Spleen (tissue), 11 donors: Measurements from ENCODE around the gene C1QTNF9. TPM values are rescaled to one million over a fixed set of nuclear protein-coding genes. Genes with fewer than 3 reads are reported as not detected.
"Not testable (repeated sequence)": the region's sequence is repeated elsewhere in the genome, so short reads cannot be mapped to it uniquely, and the experiment has no call there.

ENCODE experiments used
- DNase-seq: peaks from one replicate; pipeline ENCODE4 v3.0.0-alpha.2; 2020
- H3K27ac ChIP-seq, 8 donors: fragments of 200-600 bp; sonication (generic) in 7 of 8; 1 replicate in 4 of 8; 2 replicates in 4 of 8; pipeline versions ENCODE4 v1.5.0 to v1.8.0; 2016 to 2021; ENCODE audit warnings: inconsistent platforms in 4 of 8, mild to moderate bottlenecking in 4 of 8, moderate library complexity in 1 of 8
- H3K27me3 ChIP-seq, 7 donors: fragments of 200-600 bp; sonication (generic) in 6 of 7; replicated peaks in 1 of 7; 1 replicate in 4 of 7; 2 replicates in 3 of 7; pipeline versions ENCODE4 v1.5.0 to v1.8.0; 2016 to 2021; ENCODE audit warnings: inconsistent platforms in 3 of 7, mild to moderate bottlenecking in 1 of 7
- H3K36me3 ChIP-seq, 6 donors: fragments of 200-600 bp; sonication (generic) in 5 of 6; 1 replicate in 4 of 6; 2 replicates in 2 of 6; pipeline versions ENCODE4 v1.5.0 to v1.8.0; 2016 to 2021; ENCODE audit warnings: inconsistent platforms in 2 of 6
- H3K4me1 ChIP-seq, 6 donors: fragments of 200-600 bp; sonication (generic) in 5 of 6; 1 replicate in 3 of 6; 2 replicates in 3 of 6; pipeline versions ENCODE4 v1.5.0 to v1.8.0; 2016 to 2021; ENCODE audit warnings: inconsistent platforms in 3 of 6
- H3K4me3 ChIP-seq, 8 donors: fragments of 200-600 bp; sonication (generic) in 7 of 8; 1 replicate in 4 of 8; 2 replicates in 4 of 8; pipeline versions ENCODE4 v1.5.0 to v1.8.0; 2016 to 2021; ENCODE audit warnings: inconsistent platforms in 4 of 8, mild to moderate bottlenecking in 4 of 8, moderate library complexity in 2 of 8
- H3K9me3 ChIP-seq, 8 donors: fragments of 200-600 bp; sonication (generic) in 7 of 8; 1 replicate in 4 of 8; 2 replicates in 4 of 8; pipeline versions ENCODE4 v1.5.0 to v1.8.0; 2016 to 2021; ENCODE audit warnings: inconsistent platforms in 4 of 8
- CTCF ChIP-seq, 11 experiments: fragments of 200-600 bp in 7 of 11; fragments of 450-650 bp in 4 of 11; sonication (generic) in 4 of 11; IDR thresholded peaks in 8 of 11; conservative IDR thresholded peaks in 3 of 11; 1 replicate in 7 of 11; 2 replicates in 4 of 11; pipeline versions ENCODE4 v1.4.0 to v1.8.0; 2016 to 2021; ENCODE audit warnings: antibody characterized with exemption in 11 of 11, inconsistent platforms in 4 of 11, mild to moderate bottlenecking in 1 of 11
- POLR2A ChIP-seq, 3 donors: fragments of 450-650 bp; IDR thresholded peaks; one replicate each; pipeline ENCODE4 v1.5.1; 2017; ENCODE audit warnings: antibody characterized with exemption in 3 of 3, mild to moderate bottlenecking in 1 of 3
- POLR2AphosphoS5 ChIP-seq, 3 donors: sonication (generic); formaldehyde crosslinking; IDR thresholded peaks; one replicate each; pipeline ENCODE4 v1.5.1; 2017; ENCODE audit warnings: antibody characterized with exemption in 3 of 3
- WGBS, 5 donors: extraction: QIAGEN DNeasy Blood & Tissue Kit in 3 of 5; methylation state at CpG; one replicate each; pipeline versions ENCODE4 v1.1.5 to v1.1.7; 2013 to 2018; 5-methylcytosine and 5-hydroxymethylcytosine counted together
- intact Hi-C: fragments of 100-400 bp; cut with DNase I; formaldehyde crosslinking; loops from one replicate; pipeline ENCODE4 v1.15.0; 2023; ENCODE audit warnings: low total_unique reads
- polyA plus RNA-seq, 3 donors: library from polyadenylated mRNA; stranded (reverse); fragments of 200-250 nt; gene quantifications; one replicate each; pipeline ENCODE4 v1.2.1, GENCODE V29; 2013
- total RNA-seq, 7 donors: library from RNA; depleted of rRNA in 3 of 7; stranded (reverse); fragments of >200 nt in 3 of 7; fragmentation: NEBNext Ultra II Directional in 4 of 7; extraction: Animal tissue kit (Norgen Biotek cat#: 25700) in 4 of 7; gene quantifications; one replicate each; pipeline versions ENCODE4 v1.1.0 to v1.2.1, GENCODE V29; 2016 to 2021
- donor health status: healthy with polysubstance abuse.
- donor health status: DM: no; HTN: no; CAD: no; lungs with moderate emphysema.
- donor health status: DM: no; HTN: no; CAD: no.
- donor health status: Bipolar disorder and iron deficiency.
- donor health status: healthy.
- donor health status: DM: no; HTN: no; CAD: no.
- donor health status: DM: yes; HTN: yes; CAD: no.

Gene C1QTNF9
- total and polyA plus RNA-seq, 10 donors, result 0.15 to 0.72 (median 0.35) TPM; not detected in 5

DNA sequence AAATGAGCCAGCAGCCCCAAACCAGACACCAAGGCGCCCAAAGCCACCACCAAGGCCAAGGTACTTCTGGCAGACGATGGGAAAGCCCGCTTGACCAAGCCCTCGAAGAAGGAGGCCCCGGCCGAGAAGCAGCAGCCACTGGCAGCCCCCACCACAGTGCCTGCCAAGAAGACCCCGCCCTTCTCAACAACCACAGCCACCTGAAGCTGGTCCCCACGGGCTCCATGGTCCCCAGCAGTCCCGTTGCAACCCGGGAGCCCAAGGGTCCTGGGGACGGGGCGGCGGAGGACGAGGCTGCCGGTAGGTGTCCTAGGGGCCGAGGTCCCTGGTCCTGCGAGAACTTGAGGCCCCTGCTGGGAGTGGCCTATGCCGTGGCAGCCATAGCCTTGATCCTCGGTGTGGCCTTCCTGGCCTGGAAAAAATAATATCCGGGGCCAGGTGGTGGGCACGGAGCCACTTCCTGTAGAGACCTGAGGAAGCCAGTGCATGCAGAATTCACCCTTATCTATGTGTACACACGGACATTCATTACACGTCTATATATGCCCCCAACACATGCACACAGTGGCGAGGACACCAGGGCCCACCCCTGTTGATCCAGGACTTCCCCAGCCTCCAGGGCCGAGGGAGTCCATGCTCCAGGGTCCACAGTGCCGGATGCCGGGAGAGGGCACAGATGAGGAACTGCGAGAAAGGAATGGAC is 13.8 kb downstream of the C1QTNF9 start:
- Histone ChIP-seq H3K9me3 (no peaks in the 10 kb centered on the region), H3K36me3 (no peaks in the 10 kb centered on the region), H3K4me1 (peaks cover 0 to 3% (median 0%) of the 10 kb centered on the region in 6 donors), H3K27ac (peak overlapping the region in 2 of 8 donors; percentile 26 to 49), H3K4me3 (no peak overlapping the region), H3K27me3 (peaks cover 0 to 17% (median under 1%) of the 10 kb centered on the region in 7 donors)
- WGBS, 5 donors, result 70 to 82% (median 80%) methylated on average over 19 to 28 of the region's 28 CpGs
- DNase-seq, result no peak
- intact Hi-C loops, result no loop called here
- TF ChIP-seq POLR2A (IDR thresholded peaks at IDR 0.05) (no peak), POLR2AphosphoS5 (IDR thresholded peaks at IDR 0.05) (peak; percentile 32 to 42 (median 39)), CTCF (IDR thresholded peaks at IDR 0.05 in 8 of 11, conservative IDR thresholded peaks at IDR 0.05 in 3 of 11) (no peak)

GRCh38 chr13:24323739-24324075 is 14.3 kb downstream of the C1QTNF9 start:
- peaks cover 0 to 4% (median 0%) of the 10 kb centered on the region in 6 donors for H3K4me1 ChIP-seq
- no peak for DNase-seq
- peaks cover 0 to 22% (median 3%) of the 10 kb centered on the region in 7 donors for H3K27me3 ChIP-seq
- intact Hi-C loops, result no loop called here
- H3K9me3 ChIP-seq, result no peaks in the 10 kb centered on the region
- no peak for TF ChIP-seq CTCF (IDR thresholded peaks at IDR 0.05 in 8 of 11, conservative IDR thresholded peaks at IDR 0.05 in 3 of 11)
- TF ChIP-seq POLR2AphosphoS5 (IDR thresholded peaks at IDR 0.05), result no peak
- TF ChIP-seq POLR2A (IDR thresholded peaks at IDR 0.05), result no peak
- no peak overlapping the region for H3K4me3 ChIP-seq
- 61 to 74% (median 71%) methylated on average over 5 of the region's 5 CpGs for WGBS, 5 donors
- H3K27ac ChIP-seq, result peak overlapping the region in 1 of 8 donors; percentile 26
- no peaks in the 10 kb centered on the region for H3K36me3 ChIP-seq

DNA sequence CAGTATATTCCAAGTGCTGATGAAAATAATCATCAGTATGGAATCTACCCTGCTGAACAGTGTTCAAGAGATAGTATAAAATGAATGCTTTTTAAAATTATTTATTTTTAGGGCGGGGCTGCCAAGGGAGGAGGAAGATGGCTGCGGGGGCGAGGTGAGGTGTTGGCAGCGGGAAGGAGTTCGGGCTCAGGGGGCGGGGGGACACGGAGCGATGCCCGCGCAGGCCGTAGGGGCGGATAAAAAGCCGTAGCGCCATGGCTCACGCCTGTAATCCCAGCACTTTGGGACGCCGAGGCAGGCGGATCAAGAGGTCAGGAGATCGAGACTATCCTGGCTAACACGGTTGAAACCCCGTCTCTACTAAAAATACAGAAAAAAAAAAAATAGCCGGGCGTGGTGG is 18.2 kb downstream of the C1QTNF9 start:
- Histone ChIP-seq H3K4me3 (peak overlapping the region in 1 of 8 donors; percentile 19), H3K27me3 (peaks cover 0 to 26% (median 3%) of the 10 kb centered on the region in 7 donors)
- 78 to 92% (median 79%) methylated on average over 23 of the region's 23 CpGs for WGBS, 5 donors
- intact Hi-C loops, H3K9me3 ChIP-seq, DNase-seq, H3K27ac ChIP-seq, H3K4me1 ChIP-seq, H3K36me3 ChIP-seq: not testable (repeated sequence)

DNA sequence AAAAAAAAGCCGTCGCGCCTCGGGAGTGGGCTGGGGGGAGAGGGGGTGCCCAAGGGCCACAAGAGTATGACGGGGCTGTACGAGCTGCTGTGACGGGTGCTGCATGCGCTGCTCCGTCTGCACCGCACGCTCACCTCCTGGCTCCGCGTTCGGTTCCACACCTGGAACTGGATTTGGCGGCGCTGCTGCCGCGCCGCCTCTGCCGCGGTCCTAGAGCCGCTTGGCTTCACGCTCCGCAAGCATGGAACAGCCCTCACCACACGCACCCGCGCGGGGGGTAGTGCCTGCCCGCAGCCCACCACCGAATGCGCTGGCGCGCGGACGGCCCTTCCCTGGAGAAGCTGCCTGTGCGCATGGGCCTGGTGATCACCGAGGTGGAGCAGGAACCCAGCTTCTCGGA is 18.8 kb downstream of the C1QTNF9 start:
- peaks cover 0 to 4% (median 0%) of the 10 kb centered on the region in 6 donors for H3K4me1 ChIP-seq
- no peaks in the 10 kb centered on the region for H3K36me3 ChIP-seq
- peak overlapping the region in 5 of 8 donors; percentile 15 to 51 (median 19) for H3K4me3 ChIP-seq
- H3K9me3 ChIP-seq, result no peaks in the 10 kb centered on the region
- TF ChIP-seq POLR2A (IDR thresholded peaks at IDR 0.05) (no peak), POLR2AphosphoS5 (IDR thresholded peaks at IDR 0.05) (no peak), CTCF (IDR thresholded peaks at IDR 0.05 in 8 of 11, conservative IDR thresholded peaks at IDR 0.05 in 3 of 11) (no peak)
- no peak for DNase-seq
- peaks cover 0 to 26% (median 3%) of the 10 kb centered on the region in 7 donors for H3K27me3 ChIP-seq
- 10 to 34% (median 14%) methylated on average over 24 to 38 of the region's 38 CpGs for WGBS, 5 donors
- no peak overlapping the region for H3K27ac ChIP-seq
- intact Hi-C loops, result no loop called here
